Choroid plexus epithelial cell (primary cell): ENCODE measurements around the gene ACTN2.

Experiments used
- DNase-seq: peaks from one replicate; pipeline ENCODE4 v3.0.0-alpha.2; 2010; ENCODE audit warnings: low read depth
- H3K4me3 ChIP-seq: 2 replicates; pipeline ENCODE4 v1.5.1; 2011; ENCODE audit warnings: low read depth, mild to moderate bottlenecking, control low read depth, low read length, moderate library complexity
- TF ChIP-seq, protein P1 (sequence below): conservative IDR thresholded peaks from 2 replicates; pipeline ENCODE4 v1.5.1; 2011; ENCODE audit warnings: low read depth, mild to moderate bottlenecking, control low read depth, inconsistent platforms, low read length, moderate library complexity

Gene ACTN2

DNA sequence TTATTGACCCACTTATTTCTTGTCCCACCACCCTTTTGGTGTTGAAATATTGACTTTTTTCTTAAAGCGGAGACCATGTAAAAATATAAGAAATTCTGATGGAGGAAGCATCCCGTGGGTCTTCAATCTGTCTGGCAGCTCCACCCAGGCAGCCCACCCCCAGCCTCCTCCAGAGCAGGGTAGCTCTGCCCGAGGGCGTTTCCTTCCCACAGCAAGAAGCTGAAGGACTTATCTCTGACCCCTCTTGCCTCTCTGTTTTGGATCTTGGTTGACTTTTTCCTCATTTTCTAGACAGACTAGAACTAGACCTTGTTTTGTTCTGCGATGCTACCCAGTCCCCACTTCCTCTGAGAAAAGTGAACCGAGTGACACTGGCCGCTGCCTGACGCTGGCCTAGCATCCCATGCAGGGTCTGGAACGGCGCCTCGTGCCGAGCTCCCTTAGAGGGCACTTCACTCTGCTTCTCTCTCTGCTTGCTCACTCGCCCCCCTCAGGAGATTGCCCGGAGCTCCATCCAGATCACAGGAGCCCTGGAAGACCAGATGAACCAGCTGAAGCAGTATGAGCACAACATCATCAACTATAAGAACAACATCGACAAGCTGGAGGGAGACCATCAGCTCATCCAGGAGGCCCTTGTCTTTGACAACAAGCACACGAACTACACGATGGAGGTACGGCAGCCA lies 68.4 kb downstream of the ACTN2 start:
- H3K4me3 ChIP-seq = no peak overlapping the region
- no peak for DNase-seq
- TF ChIP-seq, protein P1, sequence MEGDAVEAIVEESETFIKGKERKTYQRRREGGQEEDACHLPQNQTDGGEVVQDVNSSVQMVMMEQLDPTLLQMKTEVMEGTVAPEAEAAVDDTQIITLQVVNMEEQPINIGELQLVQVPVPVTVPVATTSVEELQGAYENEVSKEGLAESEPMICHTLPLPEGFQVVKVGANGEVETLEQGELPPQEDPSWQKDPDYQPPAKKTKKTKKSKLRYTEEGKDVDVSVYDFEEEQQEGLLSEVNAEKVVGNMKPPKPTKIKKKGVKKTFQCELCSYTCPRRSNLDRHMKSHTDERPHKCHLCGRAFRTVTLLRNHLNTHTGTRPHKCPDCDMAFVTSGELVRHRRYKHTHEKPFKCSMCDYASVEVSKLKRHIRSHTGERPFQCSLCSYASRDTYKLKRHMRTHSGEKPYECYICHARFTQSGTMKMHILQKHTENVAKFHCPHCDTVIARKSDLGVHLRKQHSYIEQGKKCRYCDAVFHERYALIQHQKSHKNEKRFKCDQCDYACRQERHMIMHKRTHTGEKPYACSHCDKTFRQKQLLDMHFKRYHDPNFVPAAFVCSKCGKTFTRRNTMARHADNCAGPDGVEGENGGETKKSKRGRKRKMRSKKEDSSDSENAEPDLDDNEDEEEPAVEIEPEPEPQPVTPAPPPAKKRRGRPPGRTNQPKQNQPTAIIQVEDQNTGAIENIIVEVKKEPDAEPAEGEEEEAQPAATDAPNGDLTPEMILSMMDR = no peak

- no peak for DNase-seq
- TF ChIP-seq, protein P1 = no peak
- H3K4me3 ChIP-seq = no peak overlapping the region
Measured at GRCh38 chr1:236757640-236758039, 71.3 kb downstream of the ACTN2 start.

- H3K4me3 ChIP-seq = no peak overlapping the region
- DNase-seq = peak; percentile 72
- TF ChIP-seq, protein P1 = peak; percentile 71
Measured at GRCh38 chr1:236759252-236759859, 73.1 kb downstream of the ACTN2 start.

GRCh38 chr1:236760480-236760879 lies 74.2 kb downstream of the ACTN2 start:
- TF ChIP-seq, protein P1 = no peak
- no peak for DNase-seq
- H3K4me3 ChIP-seq = no peak overlapping the region

- TF ChIP-seq, protein P1 = no peak
- no peak overlapping the region for H3K4me3 ChIP-seq
- no peak for DNase-seq
Measured at GRCh38 chr1:236760986-236761385, 74.7 kb downstream of the ACTN2 start.

GRCh38 chr1:236761397-236762132 lies 75.3 kb downstream of the ACTN2 start:
- TF ChIP-seq, protein P1 = no peak
- H3K4me3 ChIP-seq = no peak overlapping the region
- no peak for DNase-seq
